Tongue (tissue), 2 donors: ENCODE results near the gene GPC6. TPM values are rescaled to one million over a fixed set of nuclear protein-coding genes. Genes with fewer than 3 reads are reported as not detected.

ENCODE experiments used
- DNase-seq: peaks from one replicate; pipeline ENCODE4 v3.0.0-alpha.2; 2015
- total RNA-seq: library from RNA; depleted of rRNA; stranded (reverse); fragments of >200 nt; gene quantifications from one replicate; pipeline ENCODE4 v1.2.3, GENCODE V29; 2014

GPC6 gene
- total RNA-seq, 1 donor from 2014 or later: 27.0 TPM

DNA sequence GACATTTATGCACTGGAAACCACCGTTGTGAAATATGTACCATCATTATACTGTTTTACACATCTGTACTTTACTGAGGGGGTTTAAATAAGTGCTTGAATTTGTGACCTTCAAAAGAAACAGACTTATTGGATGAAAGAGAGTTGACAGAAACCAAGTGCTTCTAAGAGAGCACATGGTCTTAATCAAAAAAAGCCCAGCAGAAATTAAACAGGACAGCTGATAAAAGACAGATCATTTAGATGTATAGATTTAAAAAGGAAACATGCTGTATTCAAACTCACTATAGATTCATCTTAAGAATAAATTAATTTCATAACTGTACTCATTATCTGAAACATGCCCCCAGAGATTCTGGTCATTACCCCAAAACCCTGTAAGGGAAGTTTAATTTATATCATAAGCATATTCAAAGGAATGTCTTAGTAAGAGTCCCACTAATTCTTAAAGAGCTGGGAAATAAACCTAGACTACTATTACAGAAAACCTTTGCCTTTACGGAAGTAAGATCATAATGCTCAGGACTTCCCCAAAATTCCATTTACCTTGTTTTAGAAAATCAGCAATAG, 831.1 kb downstream of the GPC6 start:
- DNase-seq: peak; percentile 26

DNA sequence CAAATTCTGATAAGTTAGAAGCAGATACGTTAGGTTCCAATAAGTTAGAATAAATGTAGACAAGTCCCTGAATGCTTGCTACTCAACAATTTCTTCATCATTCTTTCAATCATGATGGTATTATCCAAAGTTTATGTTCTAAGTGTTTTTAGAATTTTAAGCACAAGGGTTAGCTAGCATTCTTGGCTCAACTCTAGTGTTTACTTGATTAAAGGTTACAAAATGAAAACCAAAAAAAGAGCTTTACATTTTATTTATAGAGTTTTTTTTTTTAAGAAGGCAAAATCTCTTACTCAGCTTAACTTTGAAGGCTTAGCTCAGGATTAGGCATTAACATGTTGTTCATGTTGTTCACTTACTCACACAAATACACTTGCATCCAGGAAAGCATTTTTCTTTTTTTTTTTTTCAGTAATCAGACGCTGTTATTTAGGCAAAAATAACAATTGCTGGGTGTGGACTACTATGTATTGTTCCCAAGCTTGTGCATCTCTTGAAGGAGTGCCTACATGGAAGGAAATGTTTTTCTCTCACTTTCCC, 832.3 kb downstream of the GPC6 start:
- no peak for DNase-seq

DNA sequence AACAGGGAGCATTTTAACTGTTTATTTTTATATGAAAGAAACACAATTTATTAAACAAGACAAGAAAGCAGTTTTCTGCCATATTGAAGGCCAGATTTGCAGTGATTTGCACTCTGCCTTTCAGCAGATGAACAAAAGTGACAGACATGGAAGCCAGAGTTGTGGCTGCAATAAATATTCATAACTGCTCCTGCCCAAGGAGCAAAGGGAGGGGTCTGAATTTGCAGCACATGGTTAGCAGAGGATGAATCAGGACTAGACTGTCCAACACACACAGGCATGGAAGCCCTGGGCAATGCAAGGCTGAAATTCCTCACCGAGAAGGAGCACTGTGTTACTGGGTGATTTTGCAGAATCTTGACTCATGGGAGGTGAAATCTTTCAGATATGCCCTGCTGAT, 834.7 kb downstream of the GPC6 start:
- no peak for DNase-seq

DNA sequence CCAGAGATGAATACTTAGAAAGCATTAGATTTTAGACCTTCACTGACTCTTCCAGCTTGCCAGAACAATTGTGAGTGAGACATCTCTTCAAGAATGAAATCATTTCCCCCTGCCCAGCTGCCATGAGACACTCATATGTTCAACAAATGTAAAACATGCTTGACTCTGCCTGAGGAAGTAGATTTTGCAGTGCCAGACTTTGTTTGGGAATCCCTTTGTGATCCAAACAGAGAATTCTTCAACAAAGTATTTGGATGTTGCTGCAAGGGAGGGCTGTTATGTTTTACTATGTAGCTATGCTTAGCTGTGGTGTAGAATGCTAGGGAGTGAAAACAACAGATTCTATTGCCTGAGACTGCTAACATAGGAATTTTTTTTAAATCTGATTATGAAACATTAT, 836.5 kb downstream of the GPC6 start:
- DNase-seq: peak; percentile 56

DNA sequence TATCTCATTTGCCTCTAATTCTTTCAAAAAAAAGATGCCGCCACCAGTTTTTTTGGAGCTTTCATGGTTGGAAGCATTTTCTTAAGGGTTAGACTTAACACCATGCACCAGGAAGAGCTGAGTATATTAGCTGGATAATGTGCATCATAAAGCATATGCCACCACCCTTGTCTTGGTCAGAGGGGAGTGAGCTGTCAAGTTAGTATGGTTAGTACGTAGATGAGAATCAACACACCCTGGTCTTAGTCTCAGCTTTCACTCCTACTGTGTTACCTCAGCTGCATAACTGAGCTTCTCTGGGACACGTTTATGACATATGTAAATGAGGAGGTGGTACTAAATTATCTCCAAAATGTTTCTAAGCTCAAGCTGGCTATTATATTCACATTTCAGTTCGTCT, 837.2 kb downstream of the GPC6 start:
- no peak for DNase-seq

DNA sequence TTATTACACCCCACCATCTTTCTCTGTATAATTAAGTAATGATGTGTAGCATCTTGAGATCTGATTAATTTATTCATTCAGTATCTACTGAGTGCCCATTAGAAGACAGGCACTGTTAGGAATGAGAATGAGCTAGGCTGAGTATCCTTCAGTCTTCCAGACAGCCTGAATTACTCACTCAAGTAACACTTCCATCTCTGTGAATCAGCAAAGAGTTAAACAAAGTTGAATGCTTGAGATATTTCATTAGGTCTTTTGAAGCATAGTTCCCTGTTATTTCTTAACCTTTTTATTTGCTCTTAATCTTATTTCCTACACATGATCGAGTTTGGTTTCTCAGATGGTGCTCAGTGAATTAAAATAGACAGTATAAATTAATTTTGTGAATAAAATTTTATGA, 839.1 kb downstream of the GPC6 start:
- no peak for DNase-seq

DNA sequence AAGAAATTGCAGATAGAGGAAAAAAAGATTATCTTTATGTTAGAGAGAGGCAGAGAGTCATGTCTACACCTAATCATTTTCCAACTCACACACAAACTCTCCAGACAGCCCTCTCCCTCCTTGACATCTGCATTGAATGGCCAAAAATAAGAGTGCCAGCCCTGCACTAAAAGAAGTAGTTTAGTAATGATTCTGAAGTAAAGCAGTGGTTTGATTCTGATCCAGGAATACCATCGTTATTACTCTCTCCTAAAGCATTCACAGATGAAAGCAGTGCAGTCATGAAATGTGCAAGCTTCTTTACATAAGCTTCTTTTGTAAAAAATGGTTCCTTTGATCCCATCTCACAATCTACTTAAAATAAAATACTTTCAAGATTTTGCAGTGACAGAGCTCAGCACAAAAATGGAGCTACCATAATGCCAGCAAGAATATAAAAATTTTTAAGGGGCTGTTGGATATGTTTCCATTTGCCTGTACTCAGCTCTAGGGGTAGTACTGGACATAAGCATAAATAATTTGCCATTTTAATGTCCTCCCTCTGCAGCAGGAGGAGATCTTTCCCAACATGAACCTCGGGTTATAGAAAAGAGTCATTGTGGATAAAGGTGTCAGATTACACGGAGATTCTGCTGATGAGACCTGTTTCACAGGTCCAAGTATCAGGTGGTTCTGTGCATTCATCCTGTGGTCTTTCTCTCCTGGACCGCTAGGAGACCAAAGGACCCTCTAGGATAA, 846.6 kb downstream of the GPC6 start:
- peak; percentile 28 for DNase-seq

DNA sequence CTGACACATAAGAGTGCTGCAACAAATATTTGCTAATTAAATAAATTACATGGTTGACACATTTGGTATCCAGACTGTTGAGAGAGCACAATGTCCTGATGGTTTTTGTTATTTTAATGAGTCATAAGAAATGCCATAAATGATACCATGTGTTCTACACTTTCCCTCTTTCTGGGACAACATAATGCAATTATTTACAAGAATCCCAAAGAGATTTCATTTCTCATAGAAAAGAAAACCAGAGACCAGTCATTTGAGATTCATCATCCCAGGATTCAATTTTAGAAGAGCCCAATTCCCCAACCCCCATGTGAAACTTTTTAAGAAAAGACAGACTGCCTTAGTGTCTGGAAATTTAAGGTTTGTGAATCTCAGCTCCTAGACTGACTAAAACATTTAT, 853.3 kb downstream of the GPC6 start:
- peak; percentile 35 for DNase-seq

DNA sequence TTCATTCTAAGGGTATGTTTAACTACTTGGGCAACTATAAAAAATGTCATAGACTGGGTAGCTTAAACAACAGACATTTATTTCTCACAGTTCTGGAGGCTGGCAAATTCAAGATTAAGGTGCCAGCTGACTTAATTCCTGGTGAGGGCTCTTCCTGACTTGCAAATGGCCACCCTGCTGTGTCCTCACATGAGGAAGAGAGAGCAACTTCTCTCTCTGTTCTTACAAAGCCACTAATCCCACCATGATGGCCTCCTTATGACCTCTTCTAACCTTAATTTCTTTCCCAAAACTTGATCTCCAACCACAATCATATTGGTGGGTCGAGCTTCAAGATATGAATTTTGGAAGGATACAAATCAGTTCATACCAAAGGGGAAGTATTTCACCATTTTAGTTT, 853.9 kb downstream of the GPC6 start:
- DNase-seq: no peak

DNA sequence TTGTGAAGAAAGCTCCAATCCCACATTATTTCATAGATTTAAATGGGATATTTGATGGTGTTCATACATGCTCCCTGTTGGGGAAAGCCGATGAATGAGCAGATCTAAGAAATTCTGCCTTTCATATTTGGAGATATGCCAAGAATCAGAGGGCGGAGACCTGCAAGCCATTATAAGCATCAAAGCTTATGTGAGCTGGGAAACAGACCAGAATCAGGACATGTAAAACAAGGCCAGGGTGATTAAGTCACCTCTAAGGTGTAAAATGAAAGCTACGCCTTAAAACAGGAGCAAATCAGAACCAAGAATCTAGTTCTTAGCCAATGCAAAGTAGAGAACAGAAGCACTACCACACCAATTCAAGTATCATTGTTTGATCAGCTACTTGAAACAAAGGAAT, 860.5 kb downstream of the GPC6 start:
- DNase-seq: no peak

DNA sequence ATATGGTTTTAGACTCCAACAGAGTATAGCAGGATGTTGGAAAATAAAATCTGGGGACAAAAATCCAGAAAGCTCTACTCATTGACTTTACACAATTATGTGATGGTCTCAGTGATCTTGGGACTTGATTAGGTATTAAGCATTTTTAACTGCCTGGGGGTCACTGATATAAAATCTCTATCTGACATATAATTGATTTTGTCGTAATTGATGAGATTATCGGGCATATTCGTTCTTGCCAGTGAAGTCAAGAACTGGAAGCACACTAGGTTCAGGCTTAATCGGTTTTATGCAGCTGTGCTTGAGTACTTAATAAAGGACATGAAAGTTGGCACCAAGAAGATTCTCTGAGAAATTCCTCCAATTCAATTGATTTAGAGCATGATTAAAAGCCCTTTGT, 862.1 kb downstream of the GPC6 start:
- DNase-seq: no peak

DNA sequence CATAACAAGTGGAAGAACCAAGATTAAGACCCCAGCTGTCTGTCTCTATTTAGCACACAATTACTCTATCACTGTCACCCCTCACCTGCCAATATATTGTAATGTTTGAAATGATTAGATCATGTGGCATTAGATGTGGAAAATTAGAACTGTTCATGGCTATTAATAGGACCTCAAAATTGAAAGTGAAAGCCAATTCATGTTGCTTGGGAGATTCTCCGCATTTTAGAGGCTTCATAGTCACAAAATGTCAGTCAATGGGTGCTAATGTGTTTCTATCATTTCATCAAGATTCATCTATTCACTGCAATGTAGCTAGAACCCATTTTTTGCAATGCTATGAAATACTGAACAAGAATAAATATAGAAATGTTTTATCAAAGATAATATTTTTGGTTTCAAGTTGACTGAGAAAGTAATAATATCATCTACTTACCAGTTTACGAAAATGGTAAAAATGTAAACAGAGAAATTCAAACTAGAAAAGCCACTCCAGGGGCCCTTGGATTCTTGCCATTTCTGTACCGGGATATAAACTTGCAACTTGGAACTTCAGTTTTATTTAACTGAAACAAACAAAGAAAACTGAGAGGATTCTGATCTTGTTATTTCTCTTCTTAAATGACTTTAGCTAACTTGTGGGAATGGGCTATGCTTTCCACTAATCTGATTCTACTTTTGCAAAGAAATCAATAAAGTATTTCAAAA, 864.3 kb downstream of the GPC6 start:
- DNase-seq: no peak

DNA sequence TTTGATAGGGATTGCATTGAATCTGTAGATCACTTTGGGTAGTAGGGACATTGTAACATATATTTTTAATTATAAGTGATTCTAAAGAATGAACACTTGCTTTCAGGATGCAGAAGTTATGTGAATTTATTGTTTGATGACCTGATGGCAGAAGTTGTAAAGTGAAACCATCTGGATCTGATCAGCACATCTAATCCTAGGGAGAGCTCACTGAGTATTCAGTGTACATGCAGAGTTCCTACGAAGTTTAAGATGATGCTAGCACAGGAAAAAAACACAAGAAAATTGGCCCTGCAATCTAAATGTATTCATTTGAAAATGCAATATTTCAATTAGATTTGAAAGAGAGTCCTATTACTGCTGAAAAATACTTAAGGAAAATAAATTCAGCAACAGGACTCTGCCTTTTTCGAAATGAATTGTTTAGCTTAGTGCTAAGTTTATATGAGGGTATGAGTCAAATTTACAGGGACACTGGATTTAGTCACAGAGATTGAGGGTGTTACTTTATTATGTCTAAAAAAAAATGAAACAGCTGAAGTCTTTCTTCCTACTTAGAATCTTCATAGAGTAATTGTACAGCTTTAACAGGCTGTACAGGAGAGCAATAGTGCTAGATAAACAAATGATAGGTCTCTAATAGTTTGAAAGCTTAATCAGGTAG, 867.2 kb downstream of the GPC6 start:
- DNase-seq: no peak

DNA sequence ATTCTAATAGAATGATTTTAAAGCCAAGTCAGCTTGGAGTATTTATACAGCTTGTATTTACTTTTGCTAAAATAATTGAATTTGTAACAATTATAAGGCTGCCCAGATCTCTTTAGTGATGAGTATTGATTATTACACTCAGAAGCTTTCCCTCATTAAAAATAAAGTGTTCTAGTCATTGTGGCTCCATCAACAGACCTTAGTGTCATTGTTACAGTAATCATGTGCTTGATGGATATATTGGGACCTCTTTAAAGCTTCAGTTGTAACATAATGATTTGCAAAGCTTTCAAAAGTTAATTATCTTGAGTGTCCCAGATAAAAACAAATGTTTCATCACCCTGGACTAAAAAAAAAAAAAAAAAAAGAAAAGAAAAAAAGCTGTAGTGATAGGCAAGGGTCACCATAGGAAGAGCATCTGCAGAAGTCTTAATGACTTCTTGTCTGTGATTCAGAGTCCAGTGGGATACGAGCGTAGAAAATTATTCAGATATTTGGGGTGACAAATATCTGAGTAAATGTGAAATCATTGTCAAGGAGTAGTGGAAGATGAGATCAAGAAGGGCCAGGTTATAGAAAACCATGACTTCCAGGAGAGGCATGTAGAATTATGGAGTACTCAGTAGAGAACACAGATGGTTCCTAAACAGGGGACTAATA, 883.2 kb downstream of the GPC6 start:
- DNase-seq: no peak

DNA sequence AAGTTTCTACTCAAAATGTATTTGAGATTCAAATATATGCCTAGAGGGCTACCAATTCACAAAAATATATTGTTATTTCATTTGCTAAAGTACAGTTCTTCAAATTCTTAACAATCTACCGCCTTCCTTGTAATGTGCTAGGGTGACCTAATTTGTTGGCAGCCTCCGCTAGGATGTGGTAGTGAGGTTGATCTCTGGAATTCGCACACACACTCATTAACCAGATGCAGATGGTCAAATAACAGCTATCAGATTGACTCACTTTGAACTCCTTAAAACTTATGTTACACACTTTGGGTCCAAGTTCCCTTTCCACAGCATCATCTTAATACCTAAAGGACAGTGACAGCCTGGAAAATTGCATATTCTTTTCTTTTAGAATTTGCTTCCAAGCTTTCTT, 885.6 kb downstream of the GPC6 start:
- DNase-seq: peak; percentile 25

DNA sequence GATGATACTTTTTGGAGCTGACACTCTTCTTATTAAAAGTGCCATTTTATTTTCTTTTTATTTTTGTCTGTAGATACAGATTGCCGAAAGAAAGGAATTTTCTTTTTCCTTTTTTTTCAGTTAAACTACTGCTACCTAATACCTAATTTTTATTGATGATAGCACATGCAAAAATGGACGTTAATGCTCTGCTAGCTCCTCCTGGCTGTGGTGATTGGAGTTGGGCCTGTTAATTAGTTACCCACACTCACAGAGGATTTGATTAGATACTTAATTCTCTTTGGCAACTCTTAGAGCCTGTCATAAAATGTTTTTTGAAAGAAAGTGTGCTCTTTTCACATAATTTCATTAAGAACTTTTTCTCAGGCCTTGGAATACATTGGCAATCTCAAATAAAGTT, 886.1 kb downstream of the GPC6 start:
- DNase-seq: no peak

DNA sequence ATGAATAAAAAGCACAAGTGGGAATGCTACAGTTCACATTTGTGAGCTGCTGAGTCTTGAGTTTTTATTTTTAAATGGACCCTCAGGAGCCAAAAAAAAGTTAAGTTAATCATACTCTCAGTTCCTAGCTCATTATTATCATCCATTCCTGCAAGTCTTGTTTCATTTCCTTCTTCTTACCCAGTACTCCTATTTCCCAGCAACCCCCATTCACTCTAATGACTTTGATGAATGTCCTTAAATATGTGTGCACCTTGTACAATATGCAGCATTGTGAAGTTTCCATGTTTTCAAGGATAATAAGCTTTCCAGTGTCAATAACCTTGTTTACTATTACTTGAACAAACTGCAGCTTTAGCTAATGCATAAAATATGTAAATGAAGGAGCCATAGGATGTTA, 886.6 kb downstream of the GPC6 start:
- no peak for DNase-seq

DNA sequence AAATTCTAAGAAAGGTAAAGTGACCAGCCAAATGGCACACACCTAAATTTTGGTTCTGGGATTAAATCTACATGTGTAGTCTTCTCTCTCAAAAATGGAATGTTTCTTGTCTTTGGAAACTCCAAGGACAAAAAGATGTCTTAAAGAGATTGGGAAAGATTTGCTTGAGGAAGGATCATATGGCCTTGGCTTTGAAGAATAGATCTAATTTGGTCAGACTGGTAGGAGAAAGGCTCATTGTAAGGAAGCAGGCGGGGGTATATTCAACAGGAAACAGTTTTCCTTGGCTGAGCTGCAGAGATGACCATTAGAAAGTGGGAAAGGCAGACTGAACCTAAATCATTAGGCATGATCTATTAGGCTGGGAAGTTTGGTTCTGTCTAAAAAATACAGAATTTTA, 887.6 kb downstream of the GPC6 start:
- no peak for DNase-seq

DNA sequence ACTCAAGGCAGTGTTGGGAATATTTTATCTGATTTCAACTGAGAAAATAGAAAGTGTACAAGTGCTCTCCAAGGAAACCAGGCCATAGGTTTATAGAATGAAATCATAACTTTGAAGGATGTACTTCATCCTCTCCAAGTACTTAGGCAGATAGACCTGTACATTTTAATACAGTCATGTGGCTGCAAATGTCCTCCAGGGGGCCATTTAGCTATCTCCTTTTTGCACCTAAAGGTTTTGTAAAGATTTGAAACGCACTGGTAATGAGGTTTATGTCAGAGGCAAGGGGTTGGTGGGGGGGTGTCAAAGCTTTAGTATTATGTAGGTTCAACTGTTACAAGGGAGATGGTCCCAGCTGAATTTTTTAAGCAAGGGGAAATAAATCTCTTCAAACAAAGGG, 888.4 kb downstream of the GPC6 start:
- no peak for DNase-seq

DNA sequence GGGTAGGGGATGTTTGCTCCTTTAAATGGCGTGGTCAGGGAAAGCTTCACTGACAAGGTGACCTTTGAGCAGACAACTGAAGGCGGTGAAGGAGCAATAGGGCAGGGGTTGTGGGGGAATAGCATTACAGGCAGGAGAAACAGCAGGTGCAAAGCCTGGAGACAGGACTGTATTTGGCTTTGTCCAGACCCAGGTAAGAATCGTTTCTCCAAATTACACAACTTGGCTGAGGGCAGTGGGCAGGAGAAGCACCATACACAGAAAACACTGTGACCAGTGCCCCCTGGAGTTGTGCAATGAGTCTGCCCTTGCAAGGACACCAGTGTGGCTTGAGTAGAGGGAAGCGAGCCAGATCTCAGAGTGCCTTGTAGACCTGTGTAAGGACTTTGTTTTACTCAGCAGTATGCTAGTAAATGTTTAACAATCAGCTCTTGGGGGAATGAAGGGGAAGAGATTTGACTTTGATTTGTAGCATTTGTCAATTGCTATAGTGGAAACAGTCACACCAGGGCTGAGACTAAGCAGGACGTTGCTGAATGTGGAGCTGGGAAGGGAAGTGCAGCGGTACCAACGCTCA, 892.8 kb downstream of the GPC6 start:
- DNase-seq: no peak

DNA sequence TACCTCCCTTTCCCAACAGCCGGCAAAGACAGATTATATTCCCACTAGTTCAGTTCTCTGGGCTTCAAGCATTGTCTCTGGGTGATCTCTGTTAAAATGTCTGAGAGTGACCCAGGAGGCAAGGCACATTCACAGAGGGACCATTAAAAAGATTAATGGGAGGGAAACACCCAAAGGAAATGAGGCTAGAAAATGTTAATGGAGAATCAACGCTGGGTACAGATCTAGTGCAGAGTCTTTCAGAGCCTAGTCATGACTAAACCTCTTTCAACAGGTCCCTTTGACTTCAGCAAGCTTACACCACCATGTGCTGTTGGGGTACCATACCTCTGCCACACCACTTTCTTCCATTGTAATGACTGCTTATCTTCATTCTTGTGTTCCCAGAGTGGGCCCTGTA, 894.3 kb downstream of the GPC6 start:
- no peak for DNase-seq

DNA sequence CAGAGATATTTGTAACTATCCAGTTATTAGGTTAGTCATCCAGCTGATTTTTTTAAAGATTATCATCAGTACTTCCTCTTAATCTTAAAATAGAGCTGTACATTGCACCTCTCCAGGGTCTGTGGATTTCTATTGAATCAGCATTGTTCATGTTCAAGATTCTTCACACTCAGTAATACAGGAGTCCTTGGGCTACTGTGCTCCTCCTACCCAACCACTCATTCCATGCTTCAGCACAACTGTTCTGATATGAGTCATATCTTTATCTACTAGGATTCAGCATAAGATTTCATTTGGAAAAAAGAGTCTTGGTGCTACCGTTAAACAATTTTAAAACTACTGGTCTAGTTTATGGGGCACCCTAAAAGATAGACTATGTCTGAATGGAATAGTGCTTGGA, 895.1 kb downstream of the GPC6 start:
- no peak for DNase-seq
